NT2/D1 (cell line): ENCODE data around the gene DPF1.

Experiments
- DNase-seq: peaks from one replicate; pipeline ENCODE4 v3.0.0-alpha.2; 2011; ENCODE audit warnings: low read depth, low spot score
- H3K27me3 ChIP-seq: 2 replicates; pipeline ENCODE4 v1.6.0; 2011; ENCODE audit warnings: mild to moderate bottlenecking; ENCODE audit not compliant: insufficient read length, insufficient read depth
- H3K36me3 ChIP-seq: 2 replicates; pipeline ENCODE4 v1.6.1; 2011; ENCODE audit warnings: mild to moderate bottlenecking, low read length, mixed read lengths; ENCODE audit not compliant: insufficient read depth, insufficient read length
- H3K4me1 ChIP-seq: 2 replicates; pipeline ENCODE4 v1.5.1; 2011; ENCODE audit not compliant: insufficient read depth, insufficient read length
- H3K4me3 ChIP-seq: 2 replicates; pipeline ENCODE4 v1.5.1; 2011; ENCODE audit warnings: low read depth; ENCODE audit not compliant: insufficient read length
- H3K9ac ChIP-seq: 2 replicates; pipeline ENCODE4 v1.6.0; 2011; ENCODE audit warnings: low read depth; ENCODE audit not compliant: insufficient read length
- H3K9me3 ChIP-seq: 2 replicates; pipeline ENCODE4 v1.5.1; 2011; ENCODE audit warnings: mild to moderate bottlenecking, low read length; ENCODE audit not compliant: insufficient read depth
- SUZ12 ChIP-seq: IDR thresholded peaks from 2 replicates; pipeline ENCODE4 v1.6.1; 2011; ENCODE audit not compliant: insufficient read length, insufficient read depth; ENCODE audit errors: extremely low read depth
- YY1 ChIP-seq: IDR thresholded peaks from 2 replicates; pipeline ENCODE4 v1.6.1; 2011; ENCODE audit not compliant: insufficient read length, insufficient read depth
- ZNF274 ChIP-seq: IDR thresholded peaks from 2 replicates; pipeline ENCODE4 v1.6.1; 2011; ENCODE audit warnings: mild to moderate bottlenecking, low read depth, low read length

Gene DPF1

GRCh38 chr19:38208571-38208970 is 15.5 kb downstream of the DPF1 start:
- H3K4me3 ChIP-seq = no peak overlapping the region
- H3K36me3 ChIP-seq = peaks cover under 1% of the 10 kb centered on the region
- peaks cover 17% of the 10 kb centered on the region for H3K27me3 ChIP-seq
- DNase-seq = no peak
- peaks cover 11% of the 10 kb centered on the region for H3K4me1 ChIP-seq
- H3K9ac ChIP-seq = no peak overlapping the region
- no peaks in the 10 kb centered on the region for H3K9me3 ChIP-seq
- no peak for TF ChIP-seq YY1
- no peak for TF ChIP-seq SUZ12
- TF ChIP-seq ZNF274 = no peak

GRCh38 chr19:38207543-38207942 is 16.5 kb downstream of the DPF1 start:
- H3K27me3 ChIP-seq = peaks cover 17% of the 10 kb centered on the region
- TF ChIP-seq YY1 (no peak), ZNF274 (no peak), SUZ12 (no peak)

GRCh38 chr19:38206928-38207327 is 17.1 kb downstream of the DPF1 start:
- peaks cover 11% of the 10 kb centered on the region for H3K4me1 ChIP-seq
- DNase-seq = no peak
- H3K9me3 ChIP-seq = no peaks in the 10 kb centered on the region
- H3K9ac ChIP-seq = no peak overlapping the region
- TF ChIP-seq SUZ12 = no peak
- no peak for TF ChIP-seq YY1
- TF ChIP-seq ZNF274 = no peak
- peaks cover 17% of the 10 kb centered on the region for H3K27me3 ChIP-seq
- H3K36me3 ChIP-seq = peaks cover 3% of the 10 kb centered on the region
- no peak overlapping the region for H3K4me3 ChIP-seq

More at GRCh38 chr19:38207543-38207942, 16.5 kb downstream of the DPF1 start:
- Histone ChIP-seq H3K4me1 (peaks cover 11% of the 10 kb centered on the region), H3K9ac (no peak overlapping the region), H3K36me3 (no peaks in the 10 kb centered on the region), H3K9me3 (no peaks in the 10 kb centered on the region), H3K4me3 (no peak overlapping the region)
- DNase-seq = no peak

DNA sequence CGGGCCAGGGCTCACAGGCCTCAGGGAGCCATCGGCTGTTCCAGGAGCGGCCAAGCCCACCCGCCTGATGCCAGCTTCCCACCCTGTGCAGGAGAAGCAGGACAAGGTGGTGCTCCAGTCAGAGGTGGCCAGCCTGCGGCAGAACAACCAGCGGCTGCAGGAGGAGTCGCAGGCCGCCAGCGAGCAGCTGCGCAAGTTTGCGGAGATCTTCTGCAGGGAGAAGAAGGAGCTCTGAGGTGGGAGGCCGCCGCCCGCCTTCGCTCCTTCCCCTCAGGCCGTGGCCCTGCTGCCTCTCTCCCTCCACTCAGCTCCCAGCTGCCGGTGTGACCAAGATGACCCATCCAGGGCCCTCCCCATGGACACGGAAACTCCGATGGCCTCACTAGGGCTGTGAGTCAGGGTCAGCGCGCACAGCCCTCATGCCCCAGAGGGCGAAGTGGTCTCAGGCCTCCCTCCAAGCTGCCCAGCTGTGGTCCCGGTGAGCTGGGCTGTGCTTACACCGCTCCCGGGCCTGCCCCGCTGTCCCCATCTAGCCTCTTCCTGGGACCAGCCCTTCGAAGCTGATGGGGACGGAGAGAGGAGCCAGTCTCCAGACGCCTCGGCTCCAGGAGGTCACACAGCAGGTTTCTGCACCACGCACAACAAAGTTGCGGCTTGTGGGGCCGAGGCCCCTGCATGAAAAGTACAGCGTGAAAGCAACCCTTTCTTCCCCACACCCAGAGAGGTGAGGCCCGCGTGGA is 17.8 kb downstream of the DPF1 start:
- no peak for DNase-seq
- TF ChIP-seq YY1 (no peak), ZNF274 (no peak), SUZ12 (no peak)

DNA sequence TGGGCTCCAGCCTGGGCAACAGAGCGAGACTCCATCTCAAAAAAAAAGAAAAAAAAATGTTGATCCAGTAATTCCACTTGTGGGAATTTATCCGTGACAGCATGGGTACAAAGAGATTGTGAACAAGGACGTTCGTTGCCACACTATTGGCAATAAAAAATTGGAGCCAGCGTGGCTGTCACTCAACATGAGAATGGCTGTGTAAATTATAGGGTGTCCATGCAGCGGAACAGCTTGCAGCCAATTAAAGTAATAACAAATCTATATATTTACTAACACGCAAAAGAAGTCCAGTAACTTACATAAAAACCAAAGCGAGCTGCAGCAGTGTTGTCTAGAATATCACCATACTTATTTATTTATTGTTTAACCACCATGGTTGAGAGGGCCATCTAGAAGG is 19.3 kb downstream of the DPF1 start:
- peaks cover 11% of the 10 kb centered on the region for H3K4me1 ChIP-seq
- DNase-seq = no peak
- peaks cover 9% of the 10 kb centered on the region for H3K27me3 ChIP-seq
- H3K4me3 ChIP-seq = no peak overlapping the region
- TF ChIP-seq YY1 = no peak
- no peak for TF ChIP-seq ZNF274
- no peak for TF ChIP-seq SUZ12
- peaks cover 6% of the 10 kb centered on the region for H3K36me3 ChIP-seq
- H3K9me3 ChIP-seq = no peaks in the 10 kb centered on the region
- no peak overlapping the region for H3K9ac ChIP-seq

More for the DNA sequence above, 17.8 kb downstream of the DPF1 start:
- H3K9me3 ChIP-seq = no peaks in the 10 kb centered on the region
- H3K27me3 ChIP-seq = peaks cover 17% of the 10 kb centered on the region
- no peak overlapping the region for H3K4me3 ChIP-seq
- H3K36me3 ChIP-seq = peaks cover 6% of the 10 kb centered on the region
- peaks cover 11% of the 10 kb centered on the region for H3K4me1 ChIP-seq
- peak overlapping the region; percentile 64 for H3K9ac ChIP-seq

GRCh38 chr19:38204096-38204495 is 19.9 kb downstream of the DPF1 start:
- Histone ChIP-seq H3K4me3 (no peak overlapping the region), H3K4me1 (peaks cover 11% of the 10 kb centered on the region), H3K9ac (no peak overlapping the region), H3K27me3 (peaks cover 2% of the 10 kb centered on the region), H3K9me3 (no peaks in the 10 kb centered on the region), H3K36me3 (peaks cover 6% of the 10 kb centered on the region)
- TF ChIP-seq SUZ12 (no peak), ZNF274 (no peak), YY1 (no peak)
- no peak for DNase-seq

DNA sequence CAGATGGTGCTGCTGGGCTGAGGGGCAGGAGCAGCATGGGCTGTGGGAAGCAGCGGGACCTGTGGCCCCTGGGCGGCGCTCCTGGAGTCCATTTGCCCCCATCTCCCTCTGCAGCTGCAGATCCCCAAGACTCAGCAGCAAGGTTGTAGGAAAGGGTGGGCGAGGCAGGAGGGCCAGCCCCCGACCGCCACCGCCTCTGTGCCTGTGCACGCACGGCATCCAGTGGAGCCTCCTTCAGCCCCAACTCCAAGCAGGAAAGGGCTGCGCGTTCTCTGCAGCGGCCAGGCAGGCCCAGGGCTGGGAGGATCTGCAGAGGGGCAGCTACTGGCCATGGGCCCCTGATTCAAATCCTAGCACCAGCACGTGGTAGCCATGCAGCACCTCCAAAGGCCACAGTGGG is 20.8 kb downstream of the DPF1 start:
- H3K4me3 ChIP-seq = no peak overlapping the region
- no peaks in the 10 kb centered on the region for H3K27me3 ChIP-seq
- no peak for TF ChIP-seq SUZ12
- TF ChIP-seq ZNF274 = no peak
- TF ChIP-seq YY1 = no peak
- no peak overlapping the region for H3K9ac ChIP-seq
- H3K36me3 ChIP-seq = peaks cover 6% of the 10 kb centered on the region
- DNase-seq = no peak
- H3K9me3 ChIP-seq = no peaks in the 10 kb centered on the region
- peaks cover 11% of the 10 kb centered on the region for H3K4me1 ChIP-seq
